Loucy (cell line): Measurements from ENCODE around the gene IFNG-AS1.

Experiments
- H2AFZ ChIP-seq: fragments of 200-600 bp; sonication (generic); 2 replicates; pipeline ENCODE4 v1.6.0; 2016; ENCODE audit warnings: antibody characterized with exemption, mild to moderate bottlenecking, low read length, moderate library complexity
- H3F3A ChIP-seq: fragments of 200-600 bp; 2 replicates; pipeline ENCODE4 v1.6.0; 2016; ENCODE audit warnings: antibody characterized with exemption, low read depth, mild to moderate bottlenecking
- H3K27me3 ChIP-seq: fragments of 200-600 bp; sonication (generic); 2 replicates; pipeline ENCODE4 v1.6.1; 2014; ENCODE audit warnings: low read length, mild to moderate bottlenecking; ENCODE audit not compliant: insufficient read depth, poor library complexity, severe bottlenecking
- H3K36me3 ChIP-seq: fragments of 200-600 bp; sonication (generic); 2 replicates; pipeline ENCODE4 v1.6.1; 2016; ENCODE audit warnings: low read length; ENCODE audit not compliant: insufficient read depth
- H3K4me1 ChIP-seq: fragments of 200-600 bp; sonication (generic); 2 replicates; pipeline ENCODE4 v1.5.1; 2014; ENCODE audit warnings: low read length, mild to moderate bottlenecking; ENCODE audit not compliant: insufficient read depth, poor library complexity, severe bottlenecking
- H3K4me2 ChIP-seq: fragments of 200-600 bp; sonication (generic); 2 replicates; pipeline ENCODE4 v1.6.0; 2014; ENCODE audit warnings: antibody characterized with exemption, low read length, low read depth, mild to moderate bottlenecking; ENCODE audit not compliant: poor library complexity, severe bottlenecking
- H3K4me3 ChIP-seq: fragments of 200-600 bp; sonication (generic); 2 replicates; pipeline ENCODE4 v1.5.1; 2014; ENCODE audit warnings: low read length, mild to moderate bottlenecking, mixed read lengths; ENCODE audit not compliant: poor library complexity, severe bottlenecking
- H3K79me2 ChIP-seq: fragments of 200-600 bp; sonication (generic); 2 replicates; pipeline ENCODE4 v1.6.1; 2014; ENCODE audit warnings: low read length; ENCODE audit not compliant: insufficient read depth
- H3K9ac ChIP-seq: fragments of 200-600 bp; sonication (generic); 2 replicates; pipeline ENCODE4 v1.6.0; 2014; ENCODE audit warnings: mild to moderate bottlenecking, low read depth, low read length, moderate library complexity; ENCODE audit not compliant: poor library complexity, severe bottlenecking
- H3K9me2 ChIP-seq: fragments of 200-600 bp; sonication (generic); replicated peaks from 2 replicates; pipeline ENCODE4 v1.6.1; 2016; ENCODE audit warnings: low read depth, low read length, mixed read lengths
- H3K9me3 ChIP-seq: fragments of 200-600 bp; sonication (generic); 2 replicates; pipeline ENCODE4 v1.6.1; 2014; ENCODE audit warnings: mild to moderate bottlenecking, antibody characterized with exemption, low read length, low read depth; ENCODE audit not compliant: insufficient read depth
- H4K20me1 ChIP-seq: fragments of 200-600 bp; sonication (generic); 2 replicates; pipeline ENCODE4 v1.6.0; 2014; ENCODE audit warnings: antibody characterized with exemption, low read length, mild to moderate bottlenecking; ENCODE audit not compliant: insufficient read depth, poor library complexity, severe bottlenecking
- EZH2phosphoT487 ChIP-seq: fragments of 200-600 bp; IDR thresholded peaks from 2 replicates; pipeline ENCODE4 v1.6.1; 2018; ENCODE audit warnings: antibody characterized with exemption, mild to moderate bottlenecking, moderate library complexity, borderline replicate concordance
- TF ChIP-seq, protein P1 (sequence below): fragments of 200-600 bp; sonication (generic); conservative IDR thresholded peaks from 2 replicates; pipeline ENCODE4 v1.5.1; 2014; ENCODE audit warnings: mild to moderate bottlenecking, antibody characterized with exemption, low read length

The IFNG-AS1 gene

DNA sequence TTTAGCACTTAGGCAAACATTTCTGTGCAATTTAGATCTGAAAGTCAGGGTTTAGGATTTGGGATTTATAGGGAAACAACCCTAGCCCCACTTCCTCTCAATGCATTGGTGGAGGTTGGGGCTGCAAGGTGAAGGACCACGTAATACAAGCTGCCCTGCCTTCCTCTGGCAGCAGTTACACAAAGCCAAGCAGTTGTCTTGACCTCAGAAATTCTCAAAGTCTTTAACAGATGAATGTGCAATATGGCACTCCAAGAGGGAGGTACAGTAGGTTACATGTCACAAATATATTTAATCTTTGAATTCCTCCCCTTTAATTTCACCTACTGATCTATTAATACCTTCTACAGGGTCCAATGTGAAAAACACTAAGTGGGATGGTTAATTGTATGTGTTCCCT, 23.9 kb downstream of the IFNG-AS1 start:
- peak overlapping the region; percentile 66 for H3K4me2 ChIP-seq
- no peaks in the 10 kb centered on the region for H3K9me3 ChIP-seq
- peak overlapping the region; percentile 50 for H3K4me3 ChIP-seq
- no peak overlapping the region for H3K9ac ChIP-seq
- no peaks in the 10 kb centered on the region for H4K20me1 ChIP-seq
- H3K27me3 ChIP-seq = no peaks in the 10 kb centered on the region
- 0 out of 2 replicates have a peak overlapping the region, but pooled peaks have one; percentile 14 for H2AFZ ChIP-seq
- no peaks in the 10 kb centered on the region for H3K9me2 ChIP-seq
- H3K4me1 ChIP-seq = peaks cover 58% of the 10 kb centered on the region
- TF ChIP-seq, protein P1, sequence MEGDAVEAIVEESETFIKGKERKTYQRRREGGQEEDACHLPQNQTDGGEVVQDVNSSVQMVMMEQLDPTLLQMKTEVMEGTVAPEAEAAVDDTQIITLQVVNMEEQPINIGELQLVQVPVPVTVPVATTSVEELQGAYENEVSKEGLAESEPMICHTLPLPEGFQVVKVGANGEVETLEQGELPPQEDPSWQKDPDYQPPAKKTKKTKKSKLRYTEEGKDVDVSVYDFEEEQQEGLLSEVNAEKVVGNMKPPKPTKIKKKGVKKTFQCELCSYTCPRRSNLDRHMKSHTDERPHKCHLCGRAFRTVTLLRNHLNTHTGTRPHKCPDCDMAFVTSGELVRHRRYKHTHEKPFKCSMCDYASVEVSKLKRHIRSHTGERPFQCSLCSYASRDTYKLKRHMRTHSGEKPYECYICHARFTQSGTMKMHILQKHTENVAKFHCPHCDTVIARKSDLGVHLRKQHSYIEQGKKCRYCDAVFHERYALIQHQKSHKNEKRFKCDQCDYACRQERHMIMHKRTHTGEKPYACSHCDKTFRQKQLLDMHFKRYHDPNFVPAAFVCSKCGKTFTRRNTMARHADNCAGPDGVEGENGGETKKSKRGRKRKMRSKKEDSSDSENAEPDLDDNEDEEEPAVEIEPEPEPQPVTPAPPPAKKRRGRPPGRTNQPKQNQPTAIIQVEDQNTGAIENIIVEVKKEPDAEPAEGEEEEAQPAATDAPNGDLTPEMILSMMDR = no peak
- no peak for TF ChIP-seq EZH2phosphoT487
- H3K79me2 ChIP-seq = no peaks in the 10 kb centered on the region
- H3K36me3 ChIP-seq = no peaks in the 10 kb centered on the region
- H3F3A ChIP-seq = peaks cover 12% of the 10 kb centered on the region; the same call in 1 of the 2 replicates

DNA sequence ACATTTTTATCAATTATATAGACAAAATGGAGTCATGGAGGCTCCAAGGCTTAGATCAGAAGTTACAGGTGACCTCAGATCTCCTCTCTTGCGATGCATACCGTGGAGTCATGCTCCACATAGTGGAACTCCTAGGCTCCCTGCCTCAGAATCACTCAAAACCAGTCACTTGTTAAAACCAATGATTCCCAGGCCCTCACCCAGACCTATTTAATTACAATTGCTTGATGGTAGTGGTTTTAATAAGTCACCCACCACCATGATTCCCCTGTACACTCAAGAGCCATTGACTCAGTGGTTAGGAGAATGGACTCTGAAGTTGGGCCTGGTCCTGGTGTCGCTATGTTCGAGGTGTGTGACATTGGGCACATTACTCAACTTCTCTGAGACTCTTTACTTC, 26.9 kb downstream of the IFNG-AS1 start:
- Histone ChIP-seq H3K4me1 (peaks cover 55% of the 10 kb centered on the region), H3K9me2 (no peaks in the 10 kb centered on the region), H3K36me3 (no peaks in the 10 kb centered on the region), H3K4me2 (no peak overlapping the region), H3K4me3 (no peak overlapping the region), H3F3A (peaks cover 12% of the 10 kb centered on the region; the same call in 1 of the 2 replicates), H3K27me3 (no peaks in the 10 kb centered on the region), H3K79me2 (no peaks in the 10 kb centered on the region), H3K9ac (no peak overlapping the region), H3K9me3 (no peaks in the 10 kb centered on the region), H4K20me1 (no peaks in the 10 kb centered on the region), H2AFZ (no peak overlapping the region)
- TF ChIP-seq, protein P1 = no peak
- TF ChIP-seq EZH2phosphoT487 = no peak

DNA sequence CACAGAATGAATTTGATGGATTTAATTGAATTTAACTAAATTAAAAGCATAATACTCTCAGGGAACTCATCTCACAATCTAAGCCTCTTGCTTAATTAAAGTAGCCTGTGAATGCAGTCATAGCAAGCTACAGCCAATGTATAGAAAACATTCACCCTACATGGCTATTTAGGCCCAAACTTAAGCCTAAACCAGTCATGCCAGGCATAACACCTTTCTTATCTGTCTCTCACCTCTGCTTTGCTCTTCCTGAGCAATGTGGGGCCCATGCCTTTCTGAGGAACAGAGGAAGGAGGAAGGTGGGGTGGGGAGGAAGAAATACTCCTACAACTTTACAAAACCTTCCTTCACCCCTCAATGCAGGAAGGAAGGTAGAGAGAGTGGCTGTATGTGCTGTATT, 29.1 kb downstream of the IFNG-AS1 start:
- H4K20me1 ChIP-seq = no peaks in the 10 kb centered on the region
- no peaks in the 10 kb centered on the region for H3K79me2 ChIP-seq
- H3K4me2 ChIP-seq = no peak overlapping the region
- H3K4me1 ChIP-seq = peaks cover 34% of the 10 kb centered on the region
- peaks cover 2% of the 10 kb centered on the region; the same call in 1 of the 2 replicates for H3F3A ChIP-seq
- no peak overlapping the region for H3K4me3 ChIP-seq
- H3K27me3 ChIP-seq = no peaks in the 10 kb centered on the region
- no peaks in the 10 kb centered on the region for H3K36me3 ChIP-seq
- H3K9ac ChIP-seq = no peak overlapping the region
- TF ChIP-seq, protein P1 = no peak
- no peak for TF ChIP-seq EZH2phosphoT487
- no peaks in the 10 kb centered on the region for H3K9me2 ChIP-seq
- 0 out of 2 replicates have a peak overlapping the region, but pooled peaks have one; percentile 47 for H2AFZ ChIP-seq
- H3K9me3 ChIP-seq = no peaks in the 10 kb centered on the region
